ENCODE measurements around the gene BABAM2. TPM values are rescaled to one million over a fixed set of nuclear protein-coding genes. Genes with fewer than 3 reads are reported as not detected.

BABAM2 gene
- total RNA-seq, 1 experiment from 2014 or later = 27.1 TPM

- no peak overlapping the region for H2BK120ac ChIP-seq (ENCODE audit: low read depth, low read length, poor library complexity, severe bottlenecking)
- no peak overlapping the region for H2BK15ac ChIP-seq (ENCODE audit: low read depth, low read length)
- H3T11ph ChIP-seq (ENCODE audit: low read length) = no peak overlapping the region
- no peaks in the 10 kb centered on the region for H3K27me3 Mint-ChIP-seq (ENCODE audit: low read depth)
- no peaks in the 10 kb centered on the region for H3K27me3 ChIP-seq (ENCODE audit: insufficient read depth, low read length)
- H4K91ac ChIP-seq (ENCODE audit: insufficient read length, low read depth, low read length) = no peak overlapping the region
- no peaks in the 10 kb centered on the region for H3K79me2 ChIP-seq (ENCODE audit: insufficient read depth, low read length)
- H3K9me3 Mint-ChIP-seq = no peaks in the 10 kb centered on the region
- no peak for DNase-seq
- H3K14ac ChIP-seq (ENCODE audit: insufficient read depth, low read length) = no peak overlapping the region
- no peaks in the 10 kb centered on the region for H3K4me1 Mint-ChIP-seq
- H3K27ac Mint-ChIP-seq = no peak overlapping the region
- H3K4me3 Mint-ChIP-seq = no peak overlapping the region
- no CpG with 5 or more reads among the region's 1 CpG for WGBS (ENCODE audit: extremely low coverage, insufficient read length, low lambda C conversion rate)
- no peak overlapping the region for H3K27ac ChIP-seq (ENCODE audit: insufficient read length, low read depth, low read length)
- H2BK12ac ChIP-seq (ENCODE audit: insufficient read length, low read depth, low read length) = no peak overlapping the region
- H3K4ac ChIP-seq (ENCODE audit: low read depth, low read length) = no peak overlapping the region
- no peaks in the 10 kb centered on the region for H3K4me1 ChIP-seq (ENCODE audit: insufficient read depth, low read length)
- H3K36me3 Mint-ChIP-seq (ENCODE audit: insufficient read depth in 1 of 3, low read depth in 3 of 3) = no peaks in the 10 kb centered on the region
- H3K23ac ChIP-seq (ENCODE audit: insufficient read length, low read depth, low read length) = no peak overlapping the region
- H3K18ac ChIP-seq (ENCODE audit: insufficient read length, low read depth, low read length) = no peak overlapping the region
- H2BK20ac ChIP-seq (ENCODE audit: low read depth, low read length, poor library complexity, severe bottlenecking) = no peak overlapping the region
- no peak overlapping the region for H3K9ac ChIP-seq (ENCODE audit: extremely low read depth, insufficient read length, low read length)
- no peak overlapping the region for H3K4me2 ChIP-seq (ENCODE audit: insufficient read depth, insufficient read length, low read length)
- no peaks in the 10 kb centered on the region for H3K23me2 ChIP-seq (ENCODE audit: insufficient read length, low read depth, low read length, poor library complexity, severe bottlenecking)
- H2BK5ac ChIP-seq (ENCODE audit: insufficient read length, low read length) = no peak overlapping the region
- H4K5ac ChIP-seq (ENCODE audit: insufficient read length, low read depth, low read length) = no peak overlapping the region
- H4K20me1 ChIP-seq (ENCODE audit: control insufficient read depth, insufficient read depth, insufficient read length) = no peaks in the 10 kb centered on the region
- H2AFZ ChIP-seq (ENCODE audit: low read length) = no peak overlapping the region
- no peak for TF ChIP-seq CTCF (conservative IDR thresholded peaks at IDR 0.05)
- no peak overlapping the region for H3K56ac ChIP-seq (ENCODE audit: insufficient read length, low read depth, low read length)
- H2AK5ac ChIP-seq (ENCODE audit: insufficient read length, low read length) = no peak overlapping the region
- H3K79me1 ChIP-seq (ENCODE audit: insufficient read depth, low read depth, low read length, poor library complexity, severe bottlenecking) = no peaks in the 10 kb centered on the region
- no peaks in the 10 kb centered on the region for H3K9me3 ChIP-seq (ENCODE audit: control insufficient read depth, low read depth, low read length)
- H4K8ac ChIP-seq (replicated peaks; ENCODE audit: insufficient read length, low read depth, low read length) = no peak overlapping the region
Observed at GRCh38 chr2:28074137-28074536, 183.6 kb downstream of the BABAM2 start.

All from H9 (cell line).